ENCODE measurements around the gene EXOSC10.

GRCh38 chr1:11024874-11025203, 74.8 kb downstream of the EXOSC10 start:
- TF ChIP-seq CTCF (IDR thresholded peaks at IDR 0.05) (no peak), EP300 (IDR thresholded peaks at IDR 0.05) (no peak), POLR2A (IDR thresholded peaks at IDR 0.05) (no peak)
